Adrenal gland (tissue), 5 donors: ENCODE measurements around the gene NF1.

ENCODE experiments used
- CTCF ChIP-seq, 6 experiments: fragments of 450-650 bp in 4 of 6; fragments of 200-600 bp in 2 of 6; sonication (generic) in 1 of 6; IDR thresholded peaks; 1 replicate in 5 of 6; 2 replicates in 1 of 6; pipeline versions ENCODE4 v1.5.1 to v1.8.0; 2016 to 2021; ENCODE audit warnings: antibody characterized with exemption in 6 of 6, mild to moderate bottlenecking in 2 of 6, moderate library complexity in 1 of 6
- POLR2A ChIP-seq, 2 donors: fragments of 450-650 bp; IDR thresholded peaks; one replicate each; pipeline ENCODE4 v1.6.1; 2017; ENCODE audit warnings: antibody characterized with exemption in 2 of 2, mild to moderate bottlenecking in 2 of 2, moderate library complexity in 1 of 2
- donor health status: DM: no; HTN: no; CAD: no.

- TF ChIP-seq POLR2A (IDR thresholded peaks at IDR 0.05) (no peak), CTCF (IDR thresholded peaks at IDR 0.05) (no peak)
Observed at GRCh38 chr17:31422443-31422842, 327.7 kb downstream of the NF1 start.
